T-cell (primary cell): ENCODE data around the gene EPB41L1. TPM values are rescaled to one million over a fixed set of nuclear protein-coding genes. Genes with fewer than 3 reads are reported as not detected.

Experiments
- ATAC-seq, 4 experiments: fragments of 200-7000 bp in 3 of 4; fragments of 150-1000 bp in 1 of 4; cut with Tn5 transposase; replicated peaks in 1 of 4; 1 replicate in 3 of 4; 2 replicates in 1 of 4; pipeline ENCODE4 v1.10.0; 2021; ENCODE audit warnings: moderate library complexity in 3 of 4, mild to moderate bottlenecking in 2 of 4, moderate number of reproducible peaks in 1 of 4
- CTCF ChIA-PET, 2 donors: fragments of 300-600 bp; sonication (Branson Sonifier 250); formaldehyde crosslinking; loops; one replicate each; lab custom pipeline; 2022; ENCODE audit warnings: antibody characterized with exemption in 2 of 2; lab: Charles Lee
- POLR2A ChIA-PET, 2 donors: fragments of 300-600 bp; sonication (Branson Sonifier 250); formaldehyde crosslinking; loops; one replicate each; lab custom pipeline; 2022; ENCODE audit warnings: antibody characterized with exemption in 2 of 2; lab: Charles Lee
- DNase-seq, 35 experiments: peaks; one replicate each; pipeline versions ENCODE4 v3.0.0 to v3.0.0-alpha.2; 2013 to 2023
- H3K27ac ChIP-seq: one replicate; pipeline ENCODE4 v1.5.1; 2013; ENCODE audit warnings: low read length
- H3K27me3 ChIP-seq, 2 experiments: replicated peaks in 1 of 2; 1 replicate in 1 of 2; 2 replicates in 1 of 2; pipeline versions ENCODE4 v1.6.1 to v1.7.0; 2013; ENCODE audit warnings: low read length in 1 of 2, mixed read lengths in 1 of 2; ENCODE audit not compliant: control insufficient read depth in 2 of 2, insufficient read depth in 2 of 2; ENCODE audit errors: extremely low read depth in 1 of 2
- H3K36me3 ChIP-seq, 2 donors: 1 replicate in 1 of 2; 2 replicates in 1 of 2; pipeline versions ENCODE4 v1.6.1 to v1.7.0; 2013; ENCODE audit warnings: low read length in 1 of 2; ENCODE audit not compliant: control insufficient read depth in 2 of 2, insufficient read depth in 1 of 2; ENCODE audit errors: extremely low read depth in 1 of 2
- H3K4me1 ChIP-seq, 2 experiments: 1 replicate in 1 of 2; 2 replicates in 1 of 2; pipeline versions ENCODE4 v1.6.1 to v1.7.0; 2013; ENCODE audit warnings: low read length in 2 of 2, mixed read lengths in 1 of 2; ENCODE audit not compliant: insufficient read depth in 2 of 2, control insufficient read depth in 1 of 2; ENCODE audit errors: extremely low read depth in 1 of 2
- H3K4me3 ChIP-seq, 2 donors: 1 replicate in 1 of 2; 2 replicates in 1 of 2; pipeline versions ENCODE4 v1.5.1 to v1.7.0; 2013; ENCODE audit warnings: mild to moderate bottlenecking in 2 of 2, low read length in 1 of 2, moderate library complexity in 1 of 2; ENCODE audit not compliant: control insufficient read depth in 1 of 2; ENCODE audit errors: extremely low read depth in 1 of 2
- H3K9me3 ChIP-seq: 2 replicates; pipeline ENCODE4 v1.7.0; 2013
- H3K27ac Mint-ChIP-seq, 2 donors: one replicate each; pipeline ENCODE4 v1.8.0; 2020 to 2021; ENCODE audit warnings: mild to moderate bottlenecking in 2 of 2, mixed read lengths in 2 of 2
- H3K27me3 Mint-ChIP-seq, 2 donors: one replicate each; pipeline ENCODE4 v1.8.0; 2021 to 2022; ENCODE audit warnings: mixed read lengths in 2 of 2
- H3K36me3 Mint-ChIP-seq: one replicate; pipeline ENCODE4 v1.8.0; 2021; ENCODE audit warnings: mixed read lengths
- H3K4me1 Mint-ChIP-seq, 3 donors: one replicate each; pipeline ENCODE4 v1.8.0; 2020 to 2022; ENCODE audit warnings: mixed read lengths in 3 of 3, mild to moderate bottlenecking in 1 of 3
- H3K4me3 Mint-ChIP-seq, 3 donors: one replicate each; pipeline ENCODE4 v1.8.0; 2020 to 2022; ENCODE audit warnings: mild to moderate bottlenecking in 3 of 3, mixed read lengths in 3 of 3, moderate library complexity in 3 of 3
- H3K9me3 Mint-ChIP-seq, 3 donors: one replicate each; pipeline ENCODE4 v1.8.0; 2020 to 2022; ENCODE audit warnings: mixed read lengths in 3 of 3
- WGBS: methylation state at CpG from one replicate; pipeline ENCODE4 v1.1.5; 2013; ENCODE audit warnings: missing lambda C conversion rate; ENCODE audit not compliant: insufficient coverage; 5-methylcytosine and 5-hydroxymethylcytosine counted together
- total RNA-seq, 35 experiments: library from RNA in 6 of 35; stranded (reverse) in 6 of 35; fragments of 120-200 nt in 1 of 35; gene quantifications; one replicate each; pipeline versions ENCODE4 v1.2.1 to v1.2.4 and lab custom pipeline; 2013 to 2026

EPB41L1 gene
- total RNA-seq, 5 donors from 2014 or later (not counting 1 experiment from before 2014, with no cell fraction given), result 0.19 to 2.0 (median 0.82) TPM

DNA sequence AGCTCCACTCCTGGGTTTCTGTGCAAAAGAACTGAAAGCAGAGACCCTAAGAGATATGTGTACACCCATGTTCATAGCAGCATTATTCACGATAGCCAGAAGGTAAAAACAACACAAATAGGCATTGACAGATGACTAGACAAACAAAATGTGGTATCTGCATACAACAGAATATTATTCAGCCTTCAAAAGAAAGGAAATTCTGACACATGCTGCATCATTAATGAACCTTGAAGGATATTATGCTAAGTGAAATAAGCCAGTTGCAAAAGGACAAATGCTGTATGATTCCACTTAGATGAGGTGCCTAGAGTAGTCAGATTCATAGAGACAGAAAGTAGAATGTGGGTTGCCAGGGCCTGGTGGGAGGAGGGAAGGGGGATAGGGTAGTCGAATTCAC lies 99.5 kb downstream of the EPB41L1 start:
- no peak overlapping the region for H3K27ac ChIP-seq
- Mint-ChIP-seq H3K4me3 (no peak overlapping the region), H3K9me3 (no peaks in the 10 kb centered on the region), H3K27ac (no peak overlapping the region), H3K27me3 (no peaks in the 10 kb centered on the region), H3K36me3 (peaks cover 49% of the 10 kb centered on the region), H3K4me1 (peaks cover 12 to 21% (median 15%) of the 10 kb centered on the region in 3 donors)
- DNase-seq, result no peak
- H3K9me3 ChIP-seq, result no peaks in the 10 kb centered on the region
- ATAC-seq, result no peak
- POLR2A ChIA-PET, result no interaction called here
- peaks cover 14 to 72% of the 10 kb centered on the region in 2 donors for H3K36me3 ChIP-seq
- 50% methylated on average over 1 of the region's 2 CpGs for WGBS
- CTCF ChIA-PET, result no interaction called here
- H3K27me3 ChIP-seq, result no peaks in the 10 kb centered on the region
- no peak overlapping the region for H3K4me3 ChIP-seq
- peaks cover 0 to 2% of the 10 kb centered on the region in 2 experiments for H3K4me1 ChIP-seq

DNA sequence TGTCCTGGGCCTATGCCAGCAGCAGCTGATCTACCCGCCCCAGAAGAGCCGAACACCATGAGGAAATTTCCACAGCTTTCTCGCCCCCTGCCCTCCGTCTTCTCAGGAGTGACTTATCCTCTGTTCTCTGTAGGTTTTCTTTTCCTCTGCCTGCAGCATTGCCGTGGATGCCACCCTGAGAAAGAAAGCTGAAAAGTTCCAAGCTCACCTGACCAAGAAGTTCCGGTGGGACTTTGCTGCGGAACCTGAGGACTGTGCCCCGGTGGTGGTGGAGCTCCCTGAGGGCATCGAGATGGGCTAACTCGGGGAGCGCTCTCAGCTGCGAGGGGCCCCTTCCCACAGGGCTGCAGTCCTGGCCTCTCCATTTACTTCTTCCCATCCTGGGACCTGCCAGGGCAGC lies 100.9 kb downstream of the EPB41L1 start:
- no peaks in the 10 kb centered on the region for H3K9me3 ChIP-seq
- peaks cover 40% of the 10 kb centered on the region for H3K36me3 Mint-ChIP-seq
- no peaks in the 10 kb centered on the region for H3K27me3 ChIP-seq
- H3K4me3 ChIP-seq, result no peak overlapping the region
- H3K9me3 Mint-ChIP-seq, result no peaks in the 10 kb centered on the region
- H3K27ac Mint-ChIP-seq, result no peak overlapping the region
- H3K27ac ChIP-seq, result no peak overlapping the region
- H3K36me3 ChIP-seq, result peaks cover 14 to 62% of the 10 kb centered on the region in 2 donors
- peaks cover 4 to 14% (median 5%) of the 10 kb centered on the region in 3 donors for H3K4me1 Mint-ChIP-seq
- H3K27me3 Mint-ChIP-seq, result no peaks in the 10 kb centered on the region
- 95% methylated on average over 12 of the region's 12 CpGs for WGBS
- CTCF ChIA-PET, result interaction anchor here in 1 of 2 donors (1.5 kb wide), 1 partner anchor 53 kb away, joined by 3 read pairs; no protein-coding TSS in a partner anchor
- H3K4me1 ChIP-seq, result peaks cover 0 to 2% of the 10 kb centered on the region in 2 experiments
- no peak overlapping the region for H3K4me3 Mint-ChIP-seq
- DNase-seq (no peak), ATAC-seq (no peak)
- POLR2A ChIA-PET, result no interaction called here

DNA sequence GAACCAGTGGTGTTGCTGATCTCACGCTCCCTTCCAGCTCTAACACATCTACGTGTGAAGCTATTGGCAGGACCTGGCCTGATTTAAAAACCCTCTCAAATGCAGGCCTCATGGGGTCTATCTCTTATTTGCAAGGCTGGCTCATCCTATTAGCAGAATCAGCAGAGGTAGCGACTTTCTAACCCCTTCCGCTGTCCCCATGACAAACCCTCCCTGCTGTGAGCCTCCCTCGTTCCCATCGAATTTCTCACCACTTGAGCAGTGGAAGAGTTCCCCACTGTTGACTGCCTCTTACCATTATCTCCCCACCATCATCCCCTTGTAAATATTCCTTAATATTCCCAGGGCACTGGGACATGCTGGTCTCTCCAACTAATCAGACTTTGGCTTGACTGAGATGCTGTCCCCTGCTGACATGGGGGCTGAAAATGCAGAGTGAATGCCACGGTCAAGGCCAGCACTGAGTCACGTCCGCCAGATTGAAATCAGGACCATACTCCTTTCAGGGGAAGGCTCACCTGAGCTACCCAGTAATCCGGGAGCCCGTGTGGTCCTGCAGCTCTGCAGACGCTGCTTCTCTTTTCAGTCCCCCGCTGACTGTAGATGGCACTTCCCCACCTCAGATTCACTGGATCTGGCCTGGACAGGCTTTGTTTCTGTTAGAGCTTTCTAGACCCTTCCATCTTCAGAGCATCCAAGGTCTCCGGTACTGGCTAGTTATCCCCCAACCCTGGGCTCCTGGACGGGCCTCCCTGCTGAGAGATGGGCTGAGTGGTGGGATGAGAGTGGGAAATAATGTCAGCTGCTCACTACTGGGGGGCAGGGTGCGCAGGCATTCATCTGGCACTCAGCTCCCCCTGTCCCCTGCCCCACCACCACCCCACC lies 104.9 kb downstream of the EPB41L1 start:
- H3K9me3 ChIP-seq, result no peaks in the 10 kb centered on the region
- H3K27ac ChIP-seq, result no peak overlapping the region
- CTCF ChIA-PET, result no interaction called here
- H3K4me1 Mint-ChIP-seq, result no peaks in the 10 kb centered on the region
- no peak for ATAC-seq
- H3K4me3 Mint-ChIP-seq, result no peak overlapping the region
- H3K36me3 Mint-ChIP-seq, result peaks cover 20% of the 10 kb centered on the region
- no peaks in the 10 kb centered on the region for H3K27me3 ChIP-seq
- no peak overlapping the region for H3K4me3 ChIP-seq
- no peak overlapping the region for H3K27ac Mint-ChIP-seq
- no peaks in the 10 kb centered on the region for H3K4me1 ChIP-seq
- DNase-seq, result no peak
- no peaks in the 10 kb centered on the region for H3K9me3 Mint-ChIP-seq
- peaks cover 14 to 26% of the 10 kb centered on the region in 2 donors for H3K36me3 ChIP-seq
- POLR2A ChIA-PET, result no interaction called here
- 92% methylated on average over 11 of the region's 16 CpGs for WGBS
- H3K27me3 Mint-ChIP-seq, result no peaks in the 10 kb centered on the region

DNA sequence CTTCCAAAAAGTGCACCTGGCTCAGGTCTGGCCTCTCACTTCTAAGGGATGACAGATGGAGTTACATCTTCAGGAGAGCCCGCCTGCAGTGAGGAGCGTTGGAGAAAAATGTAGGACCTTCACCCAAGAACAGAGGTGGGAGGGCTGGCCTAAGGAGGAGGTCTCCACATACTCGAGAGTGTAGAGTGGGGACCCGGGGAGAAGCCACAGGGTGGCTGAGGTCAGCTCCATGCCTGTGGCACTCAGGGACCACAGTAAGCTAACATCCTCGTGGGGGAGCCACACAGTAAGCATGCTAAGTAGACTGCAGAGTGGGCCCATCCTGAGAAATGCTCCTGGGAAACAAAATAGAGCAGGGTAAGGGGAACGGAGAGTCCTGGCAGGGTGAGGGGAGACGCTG lies 105.8 kb downstream of the EPB41L1 start:
- no peak overlapping the region for H3K4me3 Mint-ChIP-seq
- POLR2A ChIA-PET, result no interaction called here
- Histone ChIP-seq H3K27me3 (no peaks in the 10 kb centered on the region), H3K36me3 (peaks cover 12 to 20% of the 10 kb centered on the region in 2 donors), H3K27ac (no peak overlapping the region), H3K4me3 (no peak overlapping the region), H3K9me3 (no peaks in the 10 kb centered on the region), H3K4me1 (no peaks in the 10 kb centered on the region)
- ATAC-seq, result no peak
- H3K4me1 Mint-ChIP-seq, result no peaks in the 10 kb centered on the region
- H3K27me3 Mint-ChIP-seq, result no peaks in the 10 kb centered on the region
- CTCF ChIA-PET, result interaction anchor here in 1 of 2 donors (0.7 kb wide), 1 partner anchor 205 kb away, joined by 7 read pairs; no protein-coding TSS in a partner anchor
- H3K9me3 Mint-ChIP-seq, result no peaks in the 10 kb centered on the region
- H3K36me3 Mint-ChIP-seq, result peaks cover 17% of the 10 kb centered on the region
- WGBS, result 83% methylated on average over 6 of the region's 7 CpGs
- no peak overlapping the region for H3K27ac Mint-ChIP-seq
- no peak for DNase-seq

DNA sequence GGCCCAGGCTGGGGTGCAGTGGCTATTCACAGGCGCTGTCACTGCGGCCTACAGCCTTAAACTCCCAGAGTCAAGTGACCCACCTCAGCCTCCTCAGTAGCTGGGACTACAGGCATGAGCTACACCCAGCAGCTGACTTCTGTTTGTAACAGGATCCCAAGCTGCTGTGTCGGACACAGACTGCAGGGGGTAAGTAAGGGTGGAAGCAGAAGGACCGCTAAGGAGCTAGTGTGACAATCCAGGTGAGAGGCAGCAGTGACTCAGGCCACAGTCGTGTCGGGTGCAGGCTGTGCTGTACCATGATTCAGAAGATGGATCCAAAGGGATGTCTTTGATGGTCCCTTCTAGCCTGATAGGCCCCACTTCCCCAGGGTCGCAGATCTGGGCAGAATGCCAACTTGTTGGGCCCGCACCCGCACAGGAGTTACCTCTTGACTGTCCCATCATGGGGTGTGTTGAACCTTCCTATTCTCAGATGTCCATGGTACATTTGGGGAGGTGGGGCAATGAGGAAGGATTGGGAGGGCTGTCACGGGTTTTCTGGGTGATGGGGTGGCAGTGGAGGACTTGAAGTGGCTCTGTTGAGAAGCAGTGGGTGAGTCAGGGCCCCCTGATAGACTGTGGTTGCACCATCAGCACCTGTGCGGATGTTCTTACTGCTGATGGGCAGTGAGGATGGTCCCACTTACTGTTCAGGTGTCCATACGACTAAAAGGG lies 107.0 kb downstream of the EPB41L1 start:
- 86% methylated on average over 12 of the region's 12 CpGs for WGBS
- ATAC-seq, result no peak
- no peaks in the 10 kb centered on the region for H3K9me3 Mint-ChIP-seq
- POLR2A ChIA-PET, result no interaction called here
- H3K4me1 ChIP-seq, result no peaks in the 10 kb centered on the region
- H3K27ac Mint-ChIP-seq, result no peak overlapping the region
- H3K27me3 ChIP-seq, result peaks cover 0 to 2% of the 10 kb centered on the region in 2 experiments
- no peaks in the 10 kb centered on the region for H3K4me1 Mint-ChIP-seq
- H3K36me3 ChIP-seq, result peaks cover 3 to 8% of the 10 kb centered on the region in 2 donors
- H3K27ac ChIP-seq, result no peak overlapping the region
- CTCF ChIA-PET, result no interaction called here
- peaks cover 8% of the 10 kb centered on the region for H3K36me3 Mint-ChIP-seq
- H3K4me3 ChIP-seq, result no peak overlapping the region
- DNase-seq, result no peak
- no peak overlapping the region for H3K4me3 Mint-ChIP-seq
- H3K27me3 Mint-ChIP-seq, result no peaks in the 10 kb centered on the region
- no peaks in the 10 kb centered on the region for H3K9me3 ChIP-seq

DNA sequence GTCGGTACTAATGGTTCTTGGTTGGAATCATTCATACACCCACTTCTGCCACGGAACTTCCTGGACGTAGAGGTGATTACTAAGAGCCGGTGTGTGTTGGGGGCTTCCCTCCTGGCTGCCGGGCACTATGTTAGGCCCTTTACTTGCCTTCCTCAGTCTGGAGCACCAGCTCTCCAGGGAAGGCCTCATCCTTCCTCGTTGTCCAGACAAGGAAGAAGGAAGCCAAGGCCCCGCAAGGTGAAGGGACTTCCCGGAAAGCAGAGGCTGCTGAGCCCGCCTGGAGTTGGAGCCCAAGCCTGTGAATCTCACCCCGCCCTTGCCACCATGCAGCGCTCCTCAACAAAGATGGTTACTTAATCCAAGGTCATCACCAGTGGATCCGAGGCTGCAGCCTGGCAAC lies 107.9 kb downstream of the EPB41L1 start:
- Histone ChIP-seq H3K4me3 (no peak overlapping the region), H3K27me3 (peaks cover 0 to 7% of the 10 kb centered on the region in 2 experiments), H3K36me3 (no peaks in the 10 kb centered on the region), H3K9me3 (no peaks in the 10 kb centered on the region), H3K27ac (no peak overlapping the region), H3K4me1 (no peaks in the 10 kb centered on the region)
- H3K4me3 Mint-ChIP-seq, result no peak overlapping the region
- H3K27ac Mint-ChIP-seq, result no peak overlapping the region
- ChIA-PET CTCF (no interaction called here), POLR2A (no interaction called here)
- no peaks in the 10 kb centered on the region for H3K36me3 Mint-ChIP-seq
- no peaks in the 10 kb centered on the region for H3K9me3 Mint-ChIP-seq
- 89% methylated on average over 8 of the region's 12 CpGs for WGBS
- no peaks in the 10 kb centered on the region for H3K27me3 Mint-ChIP-seq
- ATAC-seq, result no peak
- no peaks in the 10 kb centered on the region for H3K4me1 Mint-ChIP-seq
- no peak for DNase-seq
